Right lobe of liver (tissue), 6 donors: Measurements from ENCODE around the gene DOK5. TPM values are rescaled to one million over a fixed set of nuclear protein-coding genes. Genes with fewer than 3 reads are reported as not detected.

Experiments
- ATAC-seq, 4 donors: fragments of 200-7000 bp; cut with Tn5 transposase; one replicate each; pipeline ENCODE4 v1.9.1; 2020; ENCODE audit warnings: mild to moderate bottlenecking in 4 of 4, moderate library complexity in 4 of 4
- DNase-seq, 3 donors: peaks; one replicate each; pipeline ENCODE4 v3.0.0-alpha.2; 2020
- H3K27ac ChIP-seq, 3 donors: fragments of 200-600 bp; one replicate each; pipeline ENCODE4 v1.8.0; 2022
- H3K27me3 ChIP-seq, 2 donors: fragments of 200-600 bp; one replicate each; pipeline ENCODE4 v1.8.0; 2022
- H3K36me3 ChIP-seq, 4 donors: fragments of 200-600 bp; sonication (generic) in 1 of 4; one replicate each; pipeline versions ENCODE4 v1.5.1 to v1.8.0; 2017 to 2022; ENCODE audit warnings: control low read depth in 1 of 4
- H3K4me1 ChIP-seq, 4 donors: fragments of 200-600 bp; sonication (generic) in 1 of 4; one replicate each; pipeline versions ENCODE4 v1.5.1 to v1.8.0; 2017 to 2022; ENCODE audit warnings: control low read depth in 1 of 4
- H3K4me3 ChIP-seq, 3 donors: fragments of 200-600 bp; one replicate each; pipeline ENCODE4 v1.8.0; 2022
- H3K9me3 ChIP-seq, 4 donors: fragments of 200-600 bp; sonication (generic) in 1 of 4; one replicate each; pipeline versions ENCODE4 v1.5.1 to v1.8.0; 2017 to 2022; ENCODE audit warnings: control low read depth in 1 of 4
- POLR2A ChIP-seq: fragments of 450-650 bp; IDR thresholded peaks from one replicate; pipeline ENCODE4 v1.6.1; 2017; ENCODE audit warnings: antibody characterized with exemption, mild to moderate bottlenecking
- WGBS: methylation state at CpG from one replicate; pipeline ENCODE4 v1.1.6; 2018; ENCODE audit warnings: low coverage, low lambda C conversion rate; ENCODE audit not compliant: insufficient coverage; ENCODE audit errors: missing lambda C conversion rate; 5-methylcytosine and 5-hydroxymethylcytosine counted together
- intact Hi-C, 2 donors: fragments of 100-400 bp; cut with DNase I; formaldehyde crosslinking; loops; one replicate each; pipeline versions ENCODE4 v1.11.2 to v1.14.1; 2022
- total RNA-seq, 6 experiments: library from RNA; depleted of rRNA in 2 of 6; stranded (reverse); fragments of >200 nt in 2 of 6; fragmentation: NEBNext Ultra II Directional in 3 of 6; extraction: Animal tissue kit (Norgen Biotek cat#: 25700) in 3 of 6; gene quantifications; one replicate each; pipeline versions ENCODE4 v1.1.0 to v1.2.4, GENCODE V29; 2016 to 2023
- TF ChIP-seq, protein P1 (sequence below), 4 donors: fragments of 200-600 bp in 3 of 4; fragments of 450-650 bp in 1 of 4; IDR thresholded peaks; one replicate each; pipeline versions ENCODE4 v1.5.1 to v1.8.0; 2016 to 2022; ENCODE audit warnings: antibody characterized with exemption in 4 of 4, mild to moderate bottlenecking in 2 of 4
- donor health status: DM: no; HTN: yes; CAD: no.
- donor health status: DM: no; HTN: no; CAD: no.
- donor health status: DM: no; HTN: no; CAD: no.
- donor health status: DM: no; HTN: yes; CAD: no.
- donor health status: DM: no; HTN: yes; CAD: no.

Gene DOK5
- total RNA-seq, 6 experiments from 2014 or later = 0.43 to 0.69 TPM; not detected in 4

DNA sequence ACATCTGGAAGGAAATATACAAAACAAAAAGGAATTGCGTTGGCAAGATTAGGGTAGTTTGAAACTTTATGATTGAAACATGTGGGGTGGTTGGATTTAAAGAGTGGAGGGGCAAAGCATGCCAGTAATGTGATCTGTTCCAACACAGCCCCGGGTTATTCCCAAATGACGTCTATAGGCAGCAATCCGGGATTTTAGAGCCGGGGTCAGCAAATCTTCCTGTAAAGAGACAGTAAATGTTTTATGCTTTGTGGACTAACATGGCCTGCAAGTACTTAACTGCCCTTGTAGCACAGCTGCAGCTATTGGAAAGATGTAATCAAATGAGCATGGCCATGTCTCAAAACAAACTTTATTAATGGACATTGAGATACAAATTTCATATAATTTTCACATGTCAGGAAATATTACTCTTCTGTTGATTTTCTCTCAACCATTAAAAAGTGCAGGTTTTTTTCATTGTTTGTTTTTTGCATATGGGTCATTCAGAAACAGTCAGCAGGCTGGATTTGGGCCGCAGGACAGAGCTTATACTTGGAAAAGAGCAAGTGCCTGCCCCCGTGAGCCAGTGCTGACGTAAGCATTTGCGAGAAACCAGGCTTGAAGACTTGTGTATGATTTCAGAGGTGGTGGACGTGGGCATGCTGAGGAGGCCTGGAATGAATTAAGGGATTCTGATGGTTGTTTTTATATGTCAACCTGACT, 136.5 kb downstream of the DOK5 start:
- H3K4me3 ChIP-seq = no peak overlapping the region
- ATAC-seq (no peak), DNase-seq (no peak)
- no peaks in the 10 kb centered on the region for H3K36me3 ChIP-seq
- intact Hi-C loops = no loop called here
- H3K27me3 ChIP-seq = no peaks in the 10 kb centered on the region
- H3K27ac ChIP-seq = no peak overlapping the region
- no peak for TF ChIP-seq POLR2A
- TF ChIP-seq, protein P1, sequence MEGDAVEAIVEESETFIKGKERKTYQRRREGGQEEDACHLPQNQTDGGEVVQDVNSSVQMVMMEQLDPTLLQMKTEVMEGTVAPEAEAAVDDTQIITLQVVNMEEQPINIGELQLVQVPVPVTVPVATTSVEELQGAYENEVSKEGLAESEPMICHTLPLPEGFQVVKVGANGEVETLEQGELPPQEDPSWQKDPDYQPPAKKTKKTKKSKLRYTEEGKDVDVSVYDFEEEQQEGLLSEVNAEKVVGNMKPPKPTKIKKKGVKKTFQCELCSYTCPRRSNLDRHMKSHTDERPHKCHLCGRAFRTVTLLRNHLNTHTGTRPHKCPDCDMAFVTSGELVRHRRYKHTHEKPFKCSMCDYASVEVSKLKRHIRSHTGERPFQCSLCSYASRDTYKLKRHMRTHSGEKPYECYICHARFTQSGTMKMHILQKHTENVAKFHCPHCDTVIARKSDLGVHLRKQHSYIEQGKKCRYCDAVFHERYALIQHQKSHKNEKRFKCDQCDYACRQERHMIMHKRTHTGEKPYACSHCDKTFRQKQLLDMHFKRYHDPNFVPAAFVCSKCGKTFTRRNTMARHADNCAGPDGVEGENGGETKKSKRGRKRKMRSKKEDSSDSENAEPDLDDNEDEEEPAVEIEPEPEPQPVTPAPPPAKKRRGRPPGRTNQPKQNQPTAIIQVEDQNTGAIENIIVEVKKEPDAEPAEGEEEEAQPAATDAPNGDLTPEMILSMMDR (IDR thresholded peaks at IDR 0.05) = no peak
- H3K9me3 ChIP-seq = no peaks in the 10 kb centered on the region
- 72% methylated on average over 10 of the region's 10 CpGs for WGBS
- H3K4me1 ChIP-seq = no peaks in the 10 kb centered on the region

GRCh38 chr20:54618412-54618811, 143.0 kb downstream of the DOK5 start:
- Histone ChIP-seq H3K4me1 (no peaks in the 10 kb centered on the region), H3K36me3 (no peaks in the 10 kb centered on the region), H3K9me3 (no peaks in the 10 kb centered on the region), H3K27me3 (no peaks in the 10 kb centered on the region), H3K4me3 (no peak overlapping the region), H3K27ac (no peak overlapping the region)
- intact Hi-C loops = no loop called here
- no peak for DNase-seq
- WGBS = 53% methylated on average over 5 of the region's 6 CpGs
- no peak for TF ChIP-seq POLR2A
- TF ChIP-seq, protein P1 (IDR thresholded peaks at IDR 0.05) = no peak
- ATAC-seq = no peak

- TF ChIP-seq, protein P1 (IDR thresholded peaks at IDR 0.05) = no peak
- no peak for TF ChIP-seq POLR2A
- Histone ChIP-seq H3K4me3 (no peak overlapping the region), H3K9me3 (no peaks in the 10 kb centered on the region), H3K36me3 (no peaks in the 10 kb centered on the region), H3K4me1 (no peaks in the 10 kb centered on the region), H3K27me3 (no peaks in the 10 kb centered on the region), H3K27ac (no peak overlapping the region)
- DNase-seq (no peak), ATAC-seq (no peak)
- 46% methylated on average over 5 of the region's 7 CpGs for WGBS
- intact Hi-C loops = no loop called here
These were observed 143.8 kb downstream of the DOK5 start for GRCh38 chr20:54619181-54619580.

- no peak for TF ChIP-seq POLR2A
- TF ChIP-seq, protein P1 (IDR thresholded peaks at IDR 0.05) = no peak
- 57% methylated on average over 3 of the region's 3 CpGs for WGBS
- no peak overlapping the region for H3K4me3 ChIP-seq
- no peaks in the 10 kb centered on the region for H3K4me1 ChIP-seq
- no peak for ATAC-seq
- H3K9me3 ChIP-seq = no peaks in the 10 kb centered on the region
- H3K36me3 ChIP-seq = no peaks in the 10 kb centered on the region
- intact Hi-C loops = no loop called here
- no peak overlapping the region for H3K27ac ChIP-seq
- DNase-seq = no peak
- H3K27me3 ChIP-seq = no peaks in the 10 kb centered on the region
These were observed 144.3 kb downstream of the DOK5 start for GRCh38 chr20:54619682-54620081.
